Astrocyte (in vitro differentiated cells and primary cell): ENCODE results near the gene HS6ST1. TPM values are rescaled to one million over a fixed set of nuclear protein-coding genes. Genes with fewer than 3 reads are reported as not detected.

ENCODE experiments used
- DNase-seq: peaks from one replicate; pipeline ENCODE4 v3.0.0-alpha.2; 2010; ENCODE audit warnings: low read depth
- FAIRE-seq: peaks from 2 replicates; lab custom pipeline; 2011; peaks lifted over from hg19 to GRCh38; lab: Jason Lieb, UNC
- H2AFZ ChIP-seq: 2 replicates; pipeline ENCODE4 v1.6.0; 2012; ENCODE audit warnings: low read depth, low read length, inconsistent platforms
- H3K27ac ChIP-seq: 2 replicates; pipeline ENCODE4 v1.5.1; 2011; ENCODE audit warnings: low read depth, low read length, inconsistent platforms
- H3K27me3 ChIP-seq: 2 replicates; pipeline ENCODE4 v1.6.0; 2011; ENCODE audit warnings: low read length, inconsistent platforms; ENCODE audit not compliant: insufficient read depth
- H3K36me3 ChIP-seq: 2 replicates; pipeline ENCODE4 v1.5.1; 2011; ENCODE audit warnings: low read length, inconsistent platforms; ENCODE audit not compliant: insufficient read depth
- H3K4me1 ChIP-seq: 2 replicates; pipeline ENCODE4 v1.5.1; 2011; ENCODE audit warnings: low read length, inconsistent platforms; ENCODE audit not compliant: insufficient read depth
- H3K4me2 ChIP-seq: 2 replicates; pipeline ENCODE4 v1.6.0; 2012; ENCODE audit warnings: low read length, inconsistent platforms
- H3K4me3 ChIP-seq: 2 replicates; pipeline ENCODE4 v1.5.1; 2011; ENCODE audit warnings: low read depth, mild to moderate bottlenecking, low read length, inconsistent platforms; ENCODE audit not compliant: insufficient read depth
- H3K79me2 ChIP-seq: 2 replicates; pipeline ENCODE4 v1.6.0; 2012; ENCODE audit warnings: mild to moderate bottlenecking, low read length, inconsistent platforms; ENCODE audit not compliant: insufficient read depth
- H3K9ac ChIP-seq: 2 replicates; pipeline ENCODE4 v1.6.0; 2012; ENCODE audit warnings: mild to moderate bottlenecking, low read length, inconsistent platforms
- H3K9me3 ChIP-seq: 2 replicates; pipeline ENCODE4 v1.5.1; 2012; ENCODE audit warnings: low read depth, mild to moderate bottlenecking, low read length, inconsistent platforms; ENCODE audit not compliant: insufficient read depth
- H4K20me1 ChIP-seq: 2 replicates; pipeline ENCODE4 v1.6.0; 2012; ENCODE audit warnings: low read length, inconsistent platforms; ENCODE audit not compliant: insufficient read depth
- H3K27ac Mint-ChIP-seq: one replicate; pipeline ENCODE4 v1.8.0; 2021; ENCODE audit warnings: mild to moderate bottlenecking, mixed read lengths; ENCODE audit not compliant: unreplicated experiment
- H3K27me3 Mint-ChIP-seq: one replicate; pipeline ENCODE4 v1.8.0; 2021; ENCODE audit warnings: low read depth, mixed read lengths; ENCODE audit not compliant: unreplicated experiment
- H3K36me3 Mint-ChIP-seq: one replicate; pipeline ENCODE4 v1.8.0; 2021; ENCODE audit warnings: low read depth, mixed read lengths; ENCODE audit not compliant: unreplicated experiment
- H3K4me1 Mint-ChIP-seq: one replicate; pipeline ENCODE4 v1.8.0; 2021; ENCODE audit warnings: low read depth, mixed read lengths; ENCODE audit not compliant: unreplicated experiment
- H3K4me3 Mint-ChIP-seq: one replicate; pipeline ENCODE4 v1.8.0; 2021; ENCODE audit warnings: mild to moderate bottlenecking, moderate library complexity, mixed read lengths; ENCODE audit not compliant: unreplicated experiment
- H3K9me3 Mint-ChIP-seq: one replicate; pipeline ENCODE4 v1.8.0; 2021; ENCODE audit warnings: mild to moderate bottlenecking, mixed read lengths; ENCODE audit not compliant: unreplicated experiment
- EZH2 ChIP-seq: IDR thresholded peaks from 2 replicates; pipeline ENCODE4 v1.6.1; 2012; ENCODE audit warnings: mild to moderate bottlenecking, low read length, inconsistent platforms; ENCODE audit not compliant: insufficient read depth
- total RNA-seq: library from RNA; stranded (reverse); gene quantifications from 2 replicates; pipeline ENCODE4 v1.2.1, GENCODE V29; 2021
- TF ChIP-seq, protein P1 (sequence below): IDR thresholded peaks from 2 replicates; pipeline ENCODE4 v1.5.1; 2011; ENCODE audit warnings: low read depth, mild to moderate bottlenecking, inconsistent platforms, low read length, moderate library complexity; ENCODE audit not compliant: insufficient read depth

HS6ST1 gene
- total RNA-seq, 1 donor from 2014 or later: 20.5 TPM

DNA sequence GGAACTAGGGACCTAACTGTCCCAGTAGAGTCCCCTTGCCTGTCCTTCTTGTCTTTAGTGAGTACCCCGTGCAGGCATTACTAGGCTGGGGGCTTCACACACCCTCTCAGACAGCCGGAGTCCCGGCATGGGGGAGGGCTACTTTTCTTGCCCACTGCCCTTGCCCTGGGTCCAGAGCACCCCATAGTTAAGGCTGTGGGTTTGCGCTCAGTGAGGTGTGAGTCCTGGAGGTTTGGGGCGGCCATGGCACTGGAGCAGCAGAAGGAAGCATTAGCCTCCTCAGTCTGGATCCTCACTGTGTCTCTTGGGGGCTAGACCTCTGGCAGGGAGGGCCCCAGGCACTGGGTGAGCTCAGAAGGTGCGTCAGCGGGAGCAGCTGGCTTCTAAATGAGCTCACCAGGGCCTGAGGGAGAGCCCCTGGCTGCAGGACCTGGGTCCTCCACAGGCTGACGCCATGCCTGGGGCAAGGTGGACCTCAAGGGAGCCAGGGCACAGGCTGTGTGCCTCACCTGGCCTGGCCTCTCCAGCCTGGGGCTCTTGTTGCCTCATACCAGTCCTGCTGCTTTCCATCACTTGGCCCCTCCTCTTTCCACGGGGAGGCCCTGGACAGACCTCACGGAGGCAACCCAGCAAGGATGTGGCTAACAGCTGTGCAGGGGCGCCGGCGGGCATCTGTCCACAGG, 27.4 kb downstream of the HS6ST1 start:
- Histone ChIP-seq H3K9ac (no peak overlapping the region), H2AFZ (no peak overlapping the region), H3K36me3 (no peaks in the 10 kb centered on the region), H4K20me1 (peaks cover 73% of the 10 kb centered on the region), H3K9me3 (no peaks in the 10 kb centered on the region), H3K4me1 (no peaks in the 10 kb centered on the region), H3K27ac (no peak overlapping the region), H3K79me2 (peaks cover 71% of the 10 kb centered on the region), H3K27me3 (no peaks in the 10 kb centered on the region), H3K4me3 (no peak overlapping the region), H3K4me2 (no peak overlapping the region)
- Mint-ChIP-seq H3K27ac (no peak overlapping the region), H3K36me3 (peaks cover 5% of the 10 kb centered on the region), H3K27me3 (no peaks in the 10 kb centered on the region), H3K4me1 (peaks cover 2% of the 10 kb centered on the region), H3K9me3 (peaks cover 9% of the 10 kb centered on the region), H3K4me3 (no peak overlapping the region)
- FAIRE-seq (no peak), DNase-seq (no peak)
- TF ChIP-seq, protein P1, sequence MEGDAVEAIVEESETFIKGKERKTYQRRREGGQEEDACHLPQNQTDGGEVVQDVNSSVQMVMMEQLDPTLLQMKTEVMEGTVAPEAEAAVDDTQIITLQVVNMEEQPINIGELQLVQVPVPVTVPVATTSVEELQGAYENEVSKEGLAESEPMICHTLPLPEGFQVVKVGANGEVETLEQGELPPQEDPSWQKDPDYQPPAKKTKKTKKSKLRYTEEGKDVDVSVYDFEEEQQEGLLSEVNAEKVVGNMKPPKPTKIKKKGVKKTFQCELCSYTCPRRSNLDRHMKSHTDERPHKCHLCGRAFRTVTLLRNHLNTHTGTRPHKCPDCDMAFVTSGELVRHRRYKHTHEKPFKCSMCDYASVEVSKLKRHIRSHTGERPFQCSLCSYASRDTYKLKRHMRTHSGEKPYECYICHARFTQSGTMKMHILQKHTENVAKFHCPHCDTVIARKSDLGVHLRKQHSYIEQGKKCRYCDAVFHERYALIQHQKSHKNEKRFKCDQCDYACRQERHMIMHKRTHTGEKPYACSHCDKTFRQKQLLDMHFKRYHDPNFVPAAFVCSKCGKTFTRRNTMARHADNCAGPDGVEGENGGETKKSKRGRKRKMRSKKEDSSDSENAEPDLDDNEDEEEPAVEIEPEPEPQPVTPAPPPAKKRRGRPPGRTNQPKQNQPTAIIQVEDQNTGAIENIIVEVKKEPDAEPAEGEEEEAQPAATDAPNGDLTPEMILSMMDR: no peak
- no peak for TF ChIP-seq EZH2

DNA sequence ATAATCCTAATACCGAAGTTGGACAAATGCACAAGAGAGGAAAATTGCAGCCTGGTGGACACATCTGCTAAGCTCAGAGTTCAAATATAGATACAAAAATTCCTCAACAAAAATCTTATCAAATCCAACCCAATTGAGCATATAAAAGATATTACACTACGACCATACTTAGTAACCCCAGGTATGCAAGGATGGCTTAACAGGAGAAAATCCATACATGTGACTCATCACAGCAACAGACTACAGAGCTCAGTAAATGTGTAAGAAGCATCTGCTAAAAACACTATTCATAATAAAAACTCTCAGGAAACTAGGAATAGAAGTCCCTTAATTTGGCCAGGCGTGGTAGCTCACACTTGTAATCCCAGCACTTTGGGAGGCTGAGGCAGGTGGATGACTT, 28.3 kb downstream of the HS6ST1 start:
- Histone ChIP-seq H3K79me2 (peaks cover 71% of the 10 kb centered on the region), H3K36me3 (no peaks in the 10 kb centered on the region), H3K9me3 (no peaks in the 10 kb centered on the region), H3K27me3 (no peaks in the 10 kb centered on the region), H3K4me1 (no peaks in the 10 kb centered on the region), H4K20me1 (peaks cover 76% of the 10 kb centered on the region), H2AFZ (no peak overlapping the region), H3K4me2 (no peak overlapping the region), H3K4me3 (no peak overlapping the region), H3K9ac (no peak overlapping the region), H3K27ac (no peak overlapping the region)
- Mint-ChIP-seq H3K4me3 (no peak overlapping the region), H3K9me3 (peaks cover 7% of the 10 kb centered on the region), H3K36me3 (peaks cover 3% of the 10 kb centered on the region), H3K4me1 (peaks cover 5% of the 10 kb centered on the region), H3K27me3 (no peaks in the 10 kb centered on the region), H3K27ac (no peak overlapping the region)
- TF ChIP-seq, protein P1: no peak
- TF ChIP-seq EZH2: no peak
- DNase-seq (peak; percentile 52), FAIRE-seq (no peak)

DNA sequence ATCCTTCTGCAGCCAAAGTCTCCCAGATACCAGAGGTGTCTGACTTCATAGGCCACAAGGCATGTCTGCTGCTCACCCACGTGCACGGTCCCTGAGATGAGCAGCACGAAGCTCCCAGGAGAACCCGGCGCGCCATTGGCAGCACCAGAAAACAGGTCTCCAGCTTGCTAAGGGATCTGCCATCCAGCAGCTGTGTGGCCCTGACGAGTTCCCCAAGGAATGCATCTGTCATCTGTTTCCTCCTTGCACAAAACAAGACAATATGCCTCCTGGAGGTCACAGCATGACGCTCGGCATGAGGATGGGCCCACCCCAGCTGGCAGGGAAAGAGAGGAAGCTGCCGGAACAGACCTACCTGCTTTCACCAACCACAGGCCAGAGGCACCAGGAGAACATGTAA, 29.2 kb downstream of the HS6ST1 start:
- Mint-ChIP-seq H3K9me3 (peaks cover 7% of the 10 kb centered on the region), H3K27me3 (no peaks in the 10 kb centered on the region), H3K27ac (no peak overlapping the region), H3K4me3 (no peak overlapping the region), H3K4me1 (peaks cover 5% of the 10 kb centered on the region), H3K36me3 (peaks cover 3% of the 10 kb centered on the region)
- H3K27me3 ChIP-seq: no peaks in the 10 kb centered on the region
- H3K79me2 ChIP-seq: peaks cover 63% of the 10 kb centered on the region
- TF ChIP-seq EZH2: no peak
- TF ChIP-seq, protein P1: no peak
- H3K9ac ChIP-seq: no peak overlapping the region
- H2AFZ ChIP-seq: no peak overlapping the region
- H3K4me1 ChIP-seq: no peaks in the 10 kb centered on the region
- no peak overlapping the region for H3K27ac ChIP-seq
- peaks cover 75% of the 10 kb centered on the region for H4K20me1 ChIP-seq
- FAIRE-seq: no peak
- no peak for DNase-seq
- H3K9me3 ChIP-seq: no peaks in the 10 kb centered on the region
- H3K4me3 ChIP-seq: no peak overlapping the region
- no peak overlapping the region for H3K4me2 ChIP-seq
- no peaks in the 10 kb centered on the region for H3K36me3 ChIP-seq
